Muscle of leg (tissue), 11 donors: Measurements from ENCODE around the gene FLNB. TPM values are rescaled to one million over a fixed set of nuclear protein-coding genes. Genes with fewer than 3 reads are reported as not detected.
A peak's percentile ranks its signal among the peaks of the same experiment; 100 is the strongest.

Experiments used
- DNase-seq: peaks from one replicate; pipeline ENCODE4 v3.0.0; 2013
- H3K27ac ChIP-seq: one replicate; pipeline ENCODE4 v1.5.1; 2013; ENCODE audit warnings: mild to moderate bottlenecking, low read length, control low read depth
- H3K27me3 ChIP-seq: one replicate; pipeline ENCODE4 v1.6.1; 2013; ENCODE audit warnings: low read length; ENCODE audit not compliant: control insufficient read depth, insufficient read depth
- H3K36me3 ChIP-seq: one replicate; pipeline ENCODE4 v1.6.1; 2013; ENCODE audit warnings: low read length; ENCODE audit not compliant: control insufficient read depth, insufficient read depth
- H3K4me1 ChIP-seq: one replicate; pipeline ENCODE4 v1.6.1; 2013; ENCODE audit warnings: low read length; ENCODE audit not compliant: control insufficient read depth, insufficient read depth
- H3K4me3 ChIP-seq: one replicate; pipeline ENCODE4 v1.5.1; 2013; ENCODE audit warnings: low read length, control low read depth
- H3K9me3 ChIP-seq: replicated peaks from 2 replicates; pipeline ENCODE4 v1.6.1; 2013; ENCODE audit warnings: low read depth, low read length; ENCODE audit not compliant: control insufficient read depth
- WGBS: methylation state at CpG from one replicate; pipeline ENCODE4 v1.1.5; 2013; ENCODE audit warnings: missing lambda C conversion rate; ENCODE audit not compliant: insufficient coverage; 5-methylcytosine and 5-hydroxymethylcytosine counted together
- polyA plus RNA-seq, 8 donors: library from polyadenylated mRNA; unstranded; fragments of 120-200 nt; gene quantifications; one replicate each; pipeline versions ENCODE4 v1.2.1 to v1.2.3, GENCODE V29; 2013; ENCODE audit warnings: inconsistent platforms in 1 of 8, low replicate concordance in 1 of 8; ENCODE audit not compliant: insufficient read length in 8 of 8, insufficient read depth in 1 of 8
- total RNA-seq: library from RNA; stranded (reverse); fragments of 120-200 nt; gene quantifications from one replicate; pipeline ENCODE4 v1.2.4, GENCODE V29; 2013

The FLNB gene
- total and polyA plus RNA-seq, 9 donors, result 44.4 to 87.1 (median 65.2) TPM

DNA sequence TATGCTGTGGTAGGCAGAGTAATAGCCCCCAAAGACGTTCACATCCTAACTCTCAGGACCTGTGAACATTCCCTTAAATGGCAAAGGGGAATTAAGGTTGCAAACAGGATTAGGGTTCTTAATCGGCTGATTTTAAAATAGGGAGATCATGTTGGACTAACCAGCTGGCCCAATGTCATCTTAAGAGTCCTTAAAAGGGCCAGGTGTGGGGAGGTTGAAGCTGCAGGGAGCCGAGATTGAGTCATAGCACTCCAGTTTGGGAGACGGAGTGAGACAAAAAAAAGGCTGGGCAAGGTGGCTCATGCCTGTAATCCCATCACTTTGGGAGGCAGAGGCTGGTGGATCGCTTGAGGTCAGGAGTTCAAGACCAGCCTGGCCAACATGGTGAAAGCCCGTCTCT is 1.6 kb upstream of the FLNB start:
- no peak for DNase-seq
- Histone ChIP-seq H3K9me3 (no peaks in the 10 kb centered on the region), H3K4me1 (peaks cover 30% of the 10 kb centered on the region), H3K4me3 (no peak overlapping the region), H3K27ac (no peak overlapping the region), H3K36me3 (no peaks in the 10 kb centered on the region), H3K27me3 (peaks cover 2% of the 10 kb centered on the region)
- WGBS, result 83% methylated on average over 5 of the region's 6 CpGs

DNA sequence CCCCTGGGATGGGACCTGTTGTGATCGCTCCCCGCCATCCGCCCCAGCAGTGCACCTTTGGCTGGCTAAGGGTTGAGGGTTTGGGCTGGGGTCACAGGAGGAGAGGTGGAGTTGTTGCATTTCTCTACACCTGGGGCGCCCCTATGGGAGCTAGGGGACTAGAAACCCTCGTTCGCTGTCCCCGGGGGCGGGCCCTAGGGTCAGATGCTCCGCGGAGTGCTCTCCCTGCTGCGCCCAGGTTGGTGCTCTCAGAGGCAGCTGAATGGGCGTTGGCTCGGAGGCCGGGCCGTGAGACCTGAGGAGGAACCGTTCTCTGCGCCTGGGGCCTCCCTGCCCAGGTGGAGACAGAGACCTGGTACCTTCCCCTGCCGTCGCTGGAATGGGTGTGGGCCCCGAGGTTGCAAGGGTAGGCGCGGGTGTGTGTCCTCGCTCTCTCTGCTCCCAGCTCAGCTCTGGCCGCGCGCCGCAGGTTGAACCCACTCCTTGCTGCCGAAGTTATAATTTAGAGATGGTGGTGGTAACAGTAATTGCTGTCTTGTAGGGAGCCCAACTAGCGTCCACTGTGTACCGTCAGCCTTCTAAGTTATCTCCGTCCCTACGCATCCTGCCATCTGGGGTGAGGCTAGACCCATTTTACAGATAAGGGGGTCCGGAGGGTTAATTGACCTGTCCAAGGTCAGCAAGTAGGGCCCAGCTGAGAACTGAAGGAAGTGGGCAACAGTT is 965 bp downstream of the FLNB start:
- H3K36me3 ChIP-seq, result no peaks in the 10 kb centered on the region
- 3% methylated on average over 15 of the region's 33 CpGs for WGBS
- H3K27me3 ChIP-seq, result peaks cover 2% of the 10 kb centered on the region
- peaks cover 33% of the 10 kb centered on the region for H3K4me1 ChIP-seq
- H3K9me3 ChIP-seq, result no peaks in the 10 kb centered on the region
- peak overlapping the region; percentile 99 for H3K4me3 ChIP-seq
- DNase-seq, result peak; percentile 25
- H3K27ac ChIP-seq, result no peak overlapping the region

DNA sequence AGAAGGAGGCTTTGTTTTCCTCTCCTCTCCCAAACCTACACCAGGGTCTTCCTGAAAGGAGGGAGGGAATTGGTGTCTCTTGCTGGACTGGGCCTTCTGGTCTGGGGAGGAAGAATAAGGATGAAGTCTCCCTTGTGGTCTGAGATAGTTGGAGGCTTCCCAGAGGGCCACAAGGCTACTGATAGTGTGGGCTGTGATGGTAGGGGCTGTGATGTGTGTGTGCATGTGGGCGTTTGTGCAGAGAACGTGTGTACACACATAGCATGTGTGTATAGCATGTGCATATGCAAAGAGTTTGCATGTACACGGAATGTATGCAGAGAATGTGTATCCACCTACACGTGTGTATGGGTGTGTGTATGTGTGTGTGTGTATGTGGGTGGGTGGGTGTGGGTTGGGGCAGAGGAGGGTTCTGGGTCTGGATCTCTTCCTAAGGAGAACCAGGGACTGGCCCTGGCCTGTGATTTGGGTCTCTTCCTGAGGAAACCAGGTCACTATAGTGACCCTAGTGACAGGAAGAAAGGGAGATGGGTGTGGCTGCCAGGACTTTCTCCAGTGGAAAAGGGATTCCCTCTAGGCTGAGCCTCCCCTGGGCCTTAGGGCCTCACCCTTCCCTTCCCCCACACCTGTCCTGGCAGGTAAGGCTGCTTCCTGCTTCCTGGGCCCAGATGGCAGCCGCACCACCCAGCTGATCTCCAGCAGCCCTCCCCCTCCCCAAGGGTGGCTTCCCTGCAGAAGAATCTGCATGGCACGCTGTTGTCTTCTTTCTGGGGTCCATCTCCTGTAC is 1.7 kb downstream of the FLNB start:
- DNase-seq, result peak; percentile 17
- peak overlapping the region; percentile 99 for H3K4me3 ChIP-seq
- H3K4me1 ChIP-seq, result peaks cover 37% of the 10 kb centered on the region
- H3K36me3 ChIP-seq, result no peaks in the 10 kb centered on the region
- 42% methylated on average over 4 of the region's 6 CpGs for WGBS
- no peaks in the 10 kb centered on the region for H3K9me3 ChIP-seq
- H3K27ac ChIP-seq, result no peak overlapping the region
- H3K27me3 ChIP-seq, result peaks cover 2% of the 10 kb centered on the region

DNA sequence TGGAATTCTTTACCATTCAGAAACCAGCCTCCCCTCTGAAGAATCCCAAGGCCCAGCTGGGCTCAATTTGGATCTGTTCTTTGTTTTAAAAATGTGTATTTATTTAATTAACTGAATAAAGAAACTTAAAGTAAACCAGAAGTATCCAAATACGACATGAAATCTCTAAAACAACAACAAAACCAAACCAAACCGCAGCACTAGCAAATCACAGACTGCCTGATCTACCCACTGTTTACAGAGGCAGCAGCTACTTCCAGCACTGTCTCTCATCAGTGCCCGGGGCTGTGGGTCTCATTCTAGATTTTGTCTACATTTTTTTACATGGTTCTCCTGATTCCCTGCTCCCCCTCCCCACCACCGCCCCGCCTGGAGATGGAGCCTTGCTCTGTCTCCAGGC is 2.3 kb downstream of the FLNB start:
- no peaks in the 10 kb centered on the region for H3K36me3 ChIP-seq

DNA sequence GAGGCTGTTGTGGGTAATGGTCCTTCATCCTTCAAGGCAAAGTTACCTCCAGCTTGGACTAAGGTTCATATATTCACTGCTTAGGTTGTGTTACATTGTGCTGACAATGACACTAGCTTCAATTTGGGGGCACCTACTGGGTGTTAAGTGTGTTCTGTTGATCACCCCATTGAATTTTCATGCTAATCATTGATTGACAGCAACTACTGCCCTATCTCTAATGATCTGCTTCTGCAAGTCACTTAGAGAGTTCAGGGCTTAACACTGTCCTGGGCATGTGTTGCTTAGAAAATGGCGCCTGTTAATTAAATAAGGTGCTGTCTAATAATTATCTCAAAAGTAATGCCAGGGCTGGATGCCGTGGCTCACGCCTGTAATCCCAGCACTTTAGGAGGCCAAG is 3.4 kb downstream of the FLNB start:
- no peaks in the 10 kb centered on the region for H3K36me3 ChIP-seq
- no peak for DNase-seq
- WGBS, result 80% methylated on average over 1 of the region's 3 CpGs
- no peak overlapping the region for H3K27ac ChIP-seq
- H3K27me3 ChIP-seq, result peaks cover 2% of the 10 kb centered on the region
- peaks cover 41% of the 10 kb centered on the region for H3K4me1 ChIP-seq
- no peak overlapping the region for H3K4me3 ChIP-seq
- H3K9me3 ChIP-seq, result no peaks in the 10 kb centered on the region

More for the DNA sequence above, 2.3 kb downstream of the FLNB start:
- Histone ChIP-seq H3K4me1 (peaks cover 40% of the 10 kb centered on the region), H3K4me3 (no peak overlapping the region), H3K27ac (peak overlapping the region; percentile 13), H3K27me3 (peaks cover 2% of the 10 kb centered on the region), H3K9me3 (no peaks in the 10 kb centered on the region)
- WGBS, result 64% methylated on average over 2 of the region's 5 CpGs
- no peak for DNase-seq

DNA sequence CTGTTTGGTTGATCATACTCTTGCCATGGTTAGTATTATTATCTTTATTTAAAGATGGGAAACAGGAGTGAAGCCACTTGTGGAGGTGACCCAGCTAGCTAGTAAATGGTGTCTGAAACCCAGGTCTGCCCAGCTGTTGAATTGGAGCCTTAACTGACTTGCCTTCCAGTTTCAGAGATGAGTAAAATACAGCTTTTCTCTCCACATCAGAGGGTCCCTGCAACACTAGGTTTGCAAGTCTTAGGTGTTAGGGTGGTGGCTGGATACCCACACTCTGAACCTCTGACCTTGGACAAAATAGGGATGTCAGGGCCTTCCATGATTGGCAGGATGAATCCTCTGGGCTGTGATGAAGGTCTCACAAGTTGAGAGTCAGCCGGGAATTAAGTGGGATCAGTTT is 4.1 kb downstream of the FLNB start:
- WGBS, result 86% methylated on average over 1 of the region's 1 CpG
- Histone ChIP-seq H3K4me1 (peaks cover 41% of the 10 kb centered on the region), H3K36me3 (no peaks in the 10 kb centered on the region), H3K27me3 (peaks cover 2% of the 10 kb centered on the region), H3K4me3 (no peak overlapping the region), H3K9me3 (no peaks in the 10 kb centered on the region), H3K27ac (no peak overlapping the region)
- no peak for DNase-seq

DNA sequence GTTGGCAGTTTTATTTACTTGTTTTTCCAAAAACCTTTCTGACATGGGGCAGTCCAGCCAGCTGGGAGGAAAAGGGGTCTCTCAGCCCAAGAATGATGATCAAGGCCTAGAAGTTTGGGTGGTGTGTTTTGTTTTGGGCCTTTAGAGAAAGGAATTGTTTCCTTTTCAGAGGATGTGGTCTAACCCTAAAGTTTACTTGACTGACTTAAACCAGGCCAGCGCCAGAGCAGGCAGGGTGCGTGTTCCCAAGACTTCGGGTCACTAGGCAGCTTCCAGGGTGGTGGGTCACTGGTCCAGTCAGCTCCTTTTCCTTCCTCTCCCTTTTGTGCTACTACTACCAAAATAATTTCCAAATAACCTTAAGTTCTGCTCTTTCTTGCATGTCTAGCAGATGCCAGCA is 4.9 kb downstream of the FLNB start:
- Histone ChIP-seq H3K4me1 (peaks cover 39% of the 10 kb centered on the region), H3K27ac (no peak overlapping the region), H3K27me3 (peaks cover 2% of the 10 kb centered on the region), H3K4me3 (no peak overlapping the region), H3K9me3 (no peaks in the 10 kb centered on the region), H3K36me3 (no peaks in the 10 kb centered on the region)
- no peak for DNase-seq
- 93% methylated on average over 3 of the region's 3 CpGs for WGBS

DNA sequence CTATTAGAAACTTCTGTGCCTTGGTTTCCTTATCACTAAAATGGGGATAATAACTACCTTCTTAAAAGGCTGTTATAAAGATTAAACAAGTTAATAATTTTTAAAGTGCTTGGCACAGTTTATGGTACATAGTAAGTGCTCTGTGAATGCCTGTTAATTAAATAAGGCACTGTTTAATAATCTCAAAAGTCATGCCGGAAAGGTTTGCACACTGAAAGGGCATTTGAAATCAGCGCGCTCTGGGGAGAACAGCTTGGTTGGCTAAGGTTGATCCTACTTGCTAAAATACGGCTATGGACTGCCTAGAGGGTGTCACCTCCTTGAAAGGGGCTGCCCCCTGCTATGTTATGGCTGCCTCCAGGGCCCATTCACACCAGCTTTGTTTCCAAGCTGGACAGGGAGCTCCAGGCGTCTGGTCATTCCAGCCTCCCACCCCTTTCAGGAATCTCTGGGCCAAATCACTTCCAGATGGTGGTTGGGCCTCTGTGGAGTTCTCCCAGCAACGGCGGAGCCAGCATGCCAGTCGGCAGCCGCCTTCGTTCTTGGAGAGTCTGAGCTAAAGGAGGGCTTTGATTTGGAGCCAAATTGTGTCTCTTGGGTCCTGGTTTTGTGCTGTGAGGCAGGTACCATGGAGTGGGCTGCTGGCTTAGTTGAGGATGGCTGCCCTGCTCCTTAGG is 5.9 kb downstream of the FLNB start:
- H3K27ac ChIP-seq, result peak overlapping the region; percentile 73
- no peak overlapping the region for H3K4me3 ChIP-seq
- H3K4me1 ChIP-seq, result peaks cover 32% of the 10 kb centered on the region
- no peaks in the 10 kb centered on the region for H3K9me3 ChIP-seq
- 21% methylated on average over 10 of the region's 10 CpGs for WGBS
- peak; percentile 86 for DNase-seq
- no peaks in the 10 kb centered on the region for H3K36me3 ChIP-seq
- H3K27me3 ChIP-seq, result no peaks in the 10 kb centered on the region

DNA sequence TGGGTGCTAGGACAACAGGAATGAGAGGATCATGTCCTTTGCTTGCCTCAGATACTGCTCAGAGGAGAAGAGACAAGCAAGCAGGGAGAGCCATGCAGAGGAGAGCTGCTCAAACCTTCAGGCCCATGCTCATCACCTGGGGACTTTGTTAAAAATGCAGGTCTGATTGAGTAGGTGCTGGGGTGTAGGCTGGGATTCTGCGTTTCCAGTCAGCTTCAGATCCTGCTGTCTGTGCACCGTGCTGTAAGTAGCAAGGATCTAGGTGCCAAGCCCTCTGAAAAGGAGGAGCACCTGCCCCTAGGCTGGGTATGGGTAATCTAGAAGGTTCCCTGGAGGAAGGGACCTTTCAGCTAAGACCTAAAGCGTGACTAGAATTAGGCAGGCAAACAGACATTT is 7.3 kb downstream of the FLNB start:
- H3K4me3 ChIP-seq, result no peak overlapping the region
- H3K9me3 ChIP-seq, result no peaks in the 10 kb centered on the region
- 82% methylated on average over 3 of the region's 3 CpGs for WGBS
- no peaks in the 10 kb centered on the region for H3K27me3 ChIP-seq
- H3K36me3 ChIP-seq, result no peaks in the 10 kb centered on the region
- H3K4me1 ChIP-seq, result peaks cover 30% of the 10 kb centered on the region
- H3K27ac ChIP-seq, result no peak overlapping the region
- DNase-seq, result no peak

DNA sequence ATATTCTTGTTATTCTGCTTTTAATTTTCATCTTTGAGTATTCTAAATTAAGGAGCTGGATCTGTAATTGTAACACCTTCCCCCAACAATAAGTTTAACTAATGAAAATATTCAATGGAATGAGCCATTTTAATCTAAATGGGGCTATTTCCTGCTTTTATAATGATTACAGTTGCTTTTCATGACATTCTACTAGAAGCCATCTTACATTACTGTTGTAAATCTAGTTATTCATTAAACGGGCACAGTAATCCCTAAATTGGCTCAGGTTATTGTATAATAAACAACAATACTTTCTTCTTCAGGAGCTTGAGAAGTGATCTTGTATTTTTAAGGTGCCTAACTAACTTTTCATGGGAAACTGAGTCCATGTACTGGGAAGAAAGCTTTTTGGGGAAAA is 8.5 kb downstream of the FLNB start:
- no peak overlapping the region for H3K4me3 ChIP-seq

More for the DNA sequence above, 8.5 kb downstream of the FLNB start:
- H3K27ac ChIP-seq, result no peak overlapping the region
- H3K36me3 ChIP-seq, result no peaks in the 10 kb centered on the region
- H3K27me3 ChIP-seq, result no peaks in the 10 kb centered on the region
- no CpG with 5 or more reads among the region's 1 CpG for WGBS
- peaks cover 25% of the 10 kb centered on the region for H3K4me1 ChIP-seq
- H3K9me3 ChIP-seq, result no peaks in the 10 kb centered on the region
- DNase-seq, result no peak
